LHCN-M2 (cell line): Measurements from ENCODE around the gene MYOZ1. TPM values are rescaled to one million over a fixed set of nuclear protein-coding genes. Genes with fewer than 3 reads are reported as not detected.
A peak's percentile ranks its signal among the peaks of the same experiment; 100 is the strongest.

Source experiments
- DNase-seq: peaks from one replicate; pipeline ENCODE4 v3.0.0-alpha.2; 2012; ENCODE audit warnings: low read depth
- total RNA-seq: library from RNA; depleted of rRNA; stranded (reverse); fragments of >200 nt; gene quantifications from 2 replicates; pipeline ENCODE4 v1.2.3, GENCODE V29; 2014; rRNA removed

The MYOZ1 gene
- total RNA-seq, 1 experiment from 2014 or later, result not detected

GRCh38 chr10:73601486-73601921, 39.8 kb downstream of the MYOZ1 start:
- DNase-seq, result peak; percentile 30

GRCh38 chr10:73597346-73597745, 43.9 kb downstream of the MYOZ1 start:
- peak; percentile 69 for DNase-seq

DNA sequence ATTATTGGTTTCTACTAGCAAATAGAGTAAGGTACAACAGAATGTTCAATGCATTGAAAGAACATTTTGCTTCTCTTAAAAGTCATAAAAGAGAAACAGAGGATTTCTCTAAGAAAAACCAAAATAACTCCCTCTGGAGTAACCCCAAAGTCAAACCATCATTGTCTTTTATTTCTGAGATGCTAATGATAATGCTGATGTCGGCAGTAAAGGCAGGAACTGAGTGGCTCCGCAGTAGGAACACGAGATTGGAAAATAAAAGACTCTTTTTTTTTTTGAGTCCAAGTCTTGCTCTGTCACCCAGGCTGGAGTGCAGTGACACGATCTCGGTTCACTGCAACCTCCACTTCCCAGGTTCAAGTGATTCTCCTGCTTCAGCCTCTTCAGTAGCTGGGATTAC, 47.5 kb downstream of the MYOZ1 start:
- no peak for DNase-seq

DNA sequence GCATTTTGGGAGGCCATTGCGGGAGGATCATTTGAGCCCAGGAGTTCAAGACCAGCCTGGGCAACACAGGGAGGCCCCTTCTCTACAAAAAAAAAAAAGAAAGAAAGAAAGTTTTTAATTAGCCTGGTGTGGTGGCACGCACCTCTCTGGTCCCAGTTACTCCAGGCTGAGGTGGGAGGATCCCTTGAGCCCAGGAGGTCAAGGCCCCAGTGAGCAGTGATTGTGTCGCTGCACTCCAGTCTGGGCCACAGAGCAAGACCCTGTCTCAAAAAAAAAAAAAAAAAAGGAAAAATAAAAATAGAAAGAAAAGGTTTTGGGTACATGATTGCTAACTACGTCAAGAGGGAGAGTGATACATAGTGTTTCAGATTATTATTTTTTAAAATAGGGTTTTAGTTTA, 48.2 kb downstream of the MYOZ1 start:
- DNase-seq, result no peak

DNA sequence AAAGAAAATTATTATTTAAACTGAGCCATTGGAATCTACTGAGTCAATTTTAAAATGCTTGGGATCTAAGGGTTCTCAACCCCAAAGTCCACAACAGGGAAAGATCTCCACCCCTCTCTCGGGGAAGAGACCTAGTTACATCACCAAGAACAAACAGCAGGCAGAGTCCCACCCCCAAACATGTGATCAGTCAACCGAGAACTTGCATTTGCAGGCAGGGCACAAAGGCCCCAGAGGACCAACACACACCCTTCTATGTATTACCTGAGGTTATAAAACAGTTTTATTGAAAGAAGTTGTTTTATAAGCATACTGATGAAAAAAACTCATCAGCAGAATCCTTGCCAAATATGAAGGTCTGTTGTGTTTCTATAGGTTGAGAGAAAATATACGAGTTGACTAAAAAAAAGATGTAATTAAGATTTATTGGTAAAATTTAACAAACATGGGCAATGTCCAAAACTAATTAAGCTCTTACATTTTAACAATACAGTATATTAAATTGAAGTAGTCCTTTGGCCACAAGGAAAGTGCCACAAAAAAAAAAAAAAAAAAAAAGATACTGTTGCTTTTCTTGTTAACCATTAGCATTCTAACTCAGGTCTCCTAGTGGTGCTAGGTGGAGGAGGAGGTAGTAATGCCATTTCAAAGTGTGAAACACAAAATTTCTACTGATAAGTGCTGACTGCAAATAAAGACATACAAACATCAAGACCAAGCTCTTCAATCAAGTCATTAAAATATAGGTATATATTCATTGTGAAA, 49.2 kb downstream of the MYOZ1 start:
- DNase-seq, result peak; percentile 84

DNA sequence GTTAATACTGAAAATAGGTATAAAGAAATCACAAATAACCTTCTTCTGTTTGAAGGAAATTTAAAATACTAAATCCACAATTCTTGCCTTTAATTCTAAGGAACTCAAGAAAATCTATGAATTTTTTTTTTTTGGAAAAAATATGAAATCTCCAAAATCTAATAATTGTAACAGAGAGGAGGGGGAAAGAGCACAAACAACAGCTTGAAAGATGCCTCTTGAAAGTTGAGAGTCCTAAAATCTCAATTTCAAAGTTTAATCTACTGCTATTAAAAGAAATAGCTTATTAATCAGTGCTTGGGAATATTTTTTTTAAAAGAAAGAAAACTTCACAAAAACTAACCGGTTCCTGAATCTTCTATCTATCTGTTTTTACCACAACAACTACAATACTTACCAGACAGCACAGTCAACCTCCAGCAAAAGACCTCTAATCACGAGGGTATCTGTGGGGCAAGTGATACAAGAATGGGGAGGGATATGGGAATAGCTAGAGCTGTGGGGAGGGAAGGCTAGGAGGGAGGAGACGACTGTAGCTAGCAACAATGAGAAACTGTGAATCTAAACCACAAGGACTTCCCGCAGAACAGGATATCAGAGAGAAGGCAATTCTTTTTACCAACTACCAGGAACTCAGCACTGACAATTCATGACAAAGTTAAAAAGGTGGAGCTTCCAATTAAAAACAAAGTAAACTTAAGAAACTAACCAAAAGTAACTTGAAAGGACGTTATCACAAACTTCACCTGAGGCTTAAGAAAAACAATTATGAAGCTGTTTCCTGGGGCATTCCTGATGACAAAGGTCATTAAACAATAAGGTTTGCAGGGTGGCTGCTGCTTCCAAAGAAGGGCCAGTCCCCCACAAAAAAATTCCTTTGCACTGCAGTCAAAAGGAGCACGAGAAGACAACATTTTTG, 50.1 kb downstream of the MYOZ1 start, which contains the start of gene USP54:
TSS of gene USP54 (minus strand) at position 462 of the 919 bp plus-strand sequence. CDS start 15,684 bp downstream, outside the sequence.
- peak; percentile 92 for DNase-seq

DNA sequence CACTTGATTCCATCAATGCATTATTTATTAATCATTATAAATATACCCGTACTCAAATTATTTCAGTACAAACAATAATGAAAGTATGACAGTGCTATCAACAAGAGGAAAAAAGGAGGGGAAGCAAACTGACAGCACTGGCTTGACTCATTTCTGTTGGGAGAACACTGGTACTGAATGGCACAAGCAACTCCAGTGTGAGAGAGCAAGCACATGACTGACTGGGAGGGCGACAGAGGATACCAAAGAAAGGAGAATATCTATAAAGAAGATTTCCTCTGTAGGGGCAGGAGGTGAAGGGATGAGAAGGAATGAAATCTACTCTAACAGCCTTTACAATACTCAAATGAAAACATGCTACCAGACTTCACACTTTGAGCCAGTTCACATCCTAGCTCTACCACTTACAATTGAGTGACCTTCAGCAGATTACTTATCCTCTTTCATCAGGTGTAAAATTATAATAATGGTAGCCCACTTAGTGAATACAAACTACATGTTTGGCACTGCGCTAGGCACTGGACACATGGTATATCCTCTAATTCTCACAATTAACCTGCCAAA, 51.6 kb downstream of the MYOZ1 start:
- DNase-seq, result peak; percentile 75

DNA sequence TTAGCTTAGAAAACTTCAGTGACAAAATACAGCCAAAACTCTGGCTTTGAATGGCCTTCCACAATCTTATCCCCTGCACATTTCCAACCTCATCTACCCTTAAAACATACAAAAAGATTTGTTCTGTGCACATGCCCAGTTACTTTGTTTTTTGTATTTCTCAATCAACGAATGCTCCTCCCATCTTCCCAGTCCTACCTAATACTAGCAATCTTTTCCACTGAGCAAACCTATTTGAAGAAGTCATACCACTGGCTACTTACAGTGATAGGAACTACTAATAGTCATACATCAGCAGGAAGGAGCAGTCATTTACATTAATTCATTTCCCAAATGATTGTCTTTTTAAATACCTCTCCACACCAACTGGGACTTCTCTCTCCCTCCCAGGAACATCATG, 52.6 kb downstream of the MYOZ1 start:
- no peak for DNase-seq

- DNase-seq, result peak; percentile 57
These were observed 54.7 kb downstream of the MYOZ1 start for GRCh38 chr10:73586583-73586984.

DNA sequence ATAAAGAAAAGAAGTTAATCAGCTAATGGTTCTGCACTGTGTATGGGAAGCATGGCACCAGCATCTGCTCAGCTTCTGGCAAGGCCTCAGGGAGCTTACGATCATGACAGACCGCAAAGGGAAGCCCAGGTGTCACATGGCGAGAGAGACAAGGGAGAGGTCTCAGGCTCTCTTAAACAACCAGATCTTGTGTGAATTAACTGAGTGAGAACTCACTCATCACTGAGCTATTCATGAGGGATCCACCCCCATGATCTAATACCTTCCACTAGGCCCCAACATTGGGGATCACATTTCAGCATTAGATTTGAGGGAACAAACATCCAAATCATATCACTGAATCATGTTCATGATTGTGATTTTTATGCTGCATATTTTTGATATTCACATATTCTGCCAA, 55.9 kb downstream of the MYOZ1 start:
- peak; percentile 67 for DNase-seq

- DNase-seq, result peak; percentile 91
These were observed 56.5 kb downstream of the MYOZ1 start for GRCh38 chr10:73584737-73585136.

- DNase-seq, result no peak
These were observed 59.4 kb downstream of the MYOZ1 start for GRCh38 chr10:73581918-73582317.

Other genes starting within 250 kb of the MYOZ1 start
- gene ANXA7, start 227.4 kb downstream of the MYOZ1 start, total RNA-seq, result 155 and 159 TPM in 2 replicates
- 1.4 and 2.5 TPM in 2 replicates for gene MSS51, start 207.9 kb downstream of the MYOZ1 start, total RNA-seq
- 23.3 and 35.7 TPM in 2 replicates for gene PPP3CB, start 145.4 kb downstream of the MYOZ1 start, total RNA-seq
- 19.2 and 43.2 TPM in 2 replicates for gene USP54, start 50.1 kb downstream of the MYOZ1 start, total RNA-seq
- 0.32 and 0.63 TPM in 2 replicates for gene SYNPO2L, start 14.6 kb upstream of the MYOZ1 start, total RNA-seq
- 1.0 and 2.5 TPM in 2 replicates for gene AGAP5, start 56.6 kb upstream of the MYOZ1 start, total RNA-seq
- gene SEC24C, start 102.9 kb upstream of the MYOZ1 start, total RNA-seq, result 66.2 and 77.2 TPM in 2 replicates
- 32.5 and 40.1 TPM in 2 replicates for gene CHCHD1, start 140.6 kb upstream of the MYOZ1 start, total RNA-seq
- gene ZSWIM8, start 144.1 kb upstream of the MYOZ1 start, total RNA-seq, result 57.6 and 85.6 TPM in 2 replicates
- gene NDST2, start 170.1 kb upstream of the MYOZ1 start, total RNA-seq, result 20.7 and 29.2 TPM in 2 replicates
- gene CAMK2G, start 233.1 kb upstream of the MYOZ1 start, total RNA-seq, result 16.4 and 20.8 TPM in 2 replicates